Measurements from ENCODE around the gene SMOC1. TPM values are rescaled to one million over a fixed set of nuclear protein-coding genes. Genes with fewer than 3 reads are reported as not detected.

The SMOC1 gene
- total RNA-seq, 1 donor from 2014 or later = 12.2 TPM

- FAIRE-seq = no peak
- DNase-seq (ENCODE audit: low spot score in 2 of 2) = no peak
Observed at GRCh38 chr14:69861025-69861569, 18.1 kb upstream of the SMOC1 start.

GRCh38 chr14:69863083-69863482 is 16.1 kb upstream of the SMOC1 start:
- FAIRE-seq = no peak
- no peak for DNase-seq (ENCODE audit: low spot score in 2 of 2)

GRCh38 chr14:69865701-69866365 is 13.4 kb upstream of the SMOC1 start:
- FAIRE-seq (no peak), DNase-seq (ENCODE audit: low spot score in 2 of 2) (no peak)

GRCh38 chr14:69868363-69868963 is 10.8 kb upstream of the SMOC1 start:
- no peak for FAIRE-seq
- no peak for DNase-seq (ENCODE audit: low spot score in 2 of 2)

- no peak for FAIRE-seq
- DNase-seq (ENCODE audit: low spot score in 2 of 2) = no peak
Observed at GRCh38 chr14:69870613-69871012, 8.6 kb upstream of the SMOC1 start.

- FAIRE-seq (no peak), DNase-seq (ENCODE audit: low spot score in 2 of 2) (no peak)
Observed at GRCh38 chr14:69873877-69874780, 5.1 kb upstream of the SMOC1 start.

- FAIRE-seq (no peak), DNase-seq (ENCODE audit: low spot score in 2 of 2) (no peak)
Observed at GRCh38 chr14:69876221-69876847, 2.9 kb upstream of the SMOC1 start.

- no peak for DNase-seq (ENCODE audit: low spot score in 2 of 2)
- no peak for FAIRE-seq
Observed at GRCh38 chr14:69876848-69877306, 2.3 kb upstream of the SMOC1 start.

- DNase-seq (ENCODE audit: low spot score in 2 of 2) = peak; percentile 53 to 66
- no peak for FAIRE-seq
Observed at GRCh38 chr14:69877492-69877891, 1.7 kb upstream of the SMOC1 start.

- FAIRE-seq (no peak), DNase-seq (ENCODE audit: low spot score in 2 of 2) (no peak)
Observed at GRCh38 chr14:69878251-69878650, 965 bp upstream of the SMOC1 start.

- no peak for FAIRE-seq
- DNase-seq (ENCODE audit: low spot score in 2 of 2) = peak in 1 of 2 donors; percentile 33
Observed at GRCh38 chr14:69880044-69880487, 850 bp downstream of the SMOC1 start.

- DNase-seq (ENCODE audit: low spot score in 2 of 2) = no peak
- FAIRE-seq = no peak
Observed at GRCh38 chr14:69880893-69881292, 1.7 kb downstream of the SMOC1 start.

- no peak for DNase-seq (ENCODE audit: low spot score in 2 of 2)
Observed at GRCh38 chr14:69882116-69882864, 3.1 kb downstream of the SMOC1 start.

GRCh38 chr14:69882915-69883314 is 3.7 kb downstream of the SMOC1 start:
- no peak for FAIRE-seq
- no peak for DNase-seq (ENCODE audit: low spot score in 2 of 2)

More at GRCh38 chr14:69882116-69882864, 3.1 kb downstream of the SMOC1 start:
- FAIRE-seq = no peak

- no peak for FAIRE-seq
- DNase-seq (ENCODE audit: low spot score in 2 of 2) = no peak
Observed at GRCh38 chr14:69886453-69887242, 7.4 kb downstream of the SMOC1 start.

- no peak for FAIRE-seq
Observed at GRCh38 chr14:69887740-69888657, 8.8 kb downstream of the SMOC1 start.

GRCh38 chr14:69891422-69891821 is 12.2 kb downstream of the SMOC1 start:
- FAIRE-seq = no peak
- DNase-seq (ENCODE audit: low spot score in 2 of 2) = no peak

More at GRCh38 chr14:69887740-69888657, 8.8 kb downstream of the SMOC1 start:
- no peak for DNase-seq (ENCODE audit: low spot score in 2 of 2)

- DNase-seq (ENCODE audit: low spot score in 2 of 2) (no peak), FAIRE-seq (no peak)
Observed at GRCh38 chr14:69895109-69895508, 15.9 kb downstream of the SMOC1 start.
